Endothelial cell of umbilical vein (primary cell): Measurements from ENCODE around the gene CRIM1. TPM values are rescaled to one million over a fixed set of nuclear protein-coding genes. Genes with fewer than 3 reads are reported as not detected.

ENCODE experiments used
- BruUV-seq: library from RNA; stranded (reverse); fragments of 400-500 nt; replicated peaks from 2 replicates; lab custom pipeline; 2021; lab: Mats Ljungman, UMichigan
- CTCF ChIA-PET: fragments of 300-600, 350-600 bp; sonication (Branson Sonifier 250); formaldehyde crosslinking; loops from one replicate; lab custom pipeline; 2021; ENCODE audit warnings: antibody characterized with exemption, inconsistent platforms; lab: Charles Lee
- POLR2A ChIA-PET: fragments of 300-600, 350-600 bp; sonication (Branson Sonifier 250); formaldehyde crosslinking; loops from one replicate; lab custom pipeline; 2021; ENCODE audit warnings: antibody characterized with exemption, inconsistent platforms; lab: Charles Lee
- DNase-seq: peaks from one replicate; pipeline ENCODE4 v3.0.0-alpha.2; 2011; ENCODE audit warnings: low read depth, low spot score
- FAIRE-seq: peaks from 2 replicates; lab custom pipeline; 2011; peaks lifted over from hg19 to GRCh38; lab: Jason Lieb, UNC
- H2AFZ ChIP-seq: 2 replicates; pipeline ENCODE4 v1.6.0; 2012; ENCODE audit warnings: low read depth, low read length, control low read depth, inconsistent platforms
- H3K27ac ChIP-seq: 2 replicates; pipeline ENCODE4 v1.5.1; 2011; ENCODE audit warnings: low read depth, mild to moderate bottlenecking, control low read depth, low read length, moderate library complexity; ENCODE audit not compliant: insufficient read depth
- H3K27me3 ChIP-seq, 2 experiments: 2 replicates each; pipeline versions ENCODE4 v1.6.0 to v1.6.1; 2011; ENCODE audit warnings: low read length in 2 of 2, mixed read lengths in 1 of 2; ENCODE audit not compliant: control insufficient read depth in 2 of 2, insufficient read depth in 2 of 2
- H3K36me3 ChIP-seq, 2 experiments: 2 replicates in 1 of 2; 3 replicates in 1 of 2; pipeline ENCODE4 v1.5.1; 2011; ENCODE audit warnings: low read length in 2 of 2, mild to moderate bottlenecking in 1 of 2, moderate library complexity in 1 of 2; ENCODE audit not compliant: control insufficient read depth in 2 of 2, insufficient read depth in 2 of 2; ENCODE audit errors: extremely low read depth in 1 of 2
- H3K4me1 ChIP-seq: 3 replicates; pipeline ENCODE4 v1.5.1; 2011; ENCODE audit warnings: mild to moderate bottlenecking, low read length; ENCODE audit not compliant: control insufficient read depth, insufficient read depth; ENCODE audit errors: extremely low read depth
- H3K4me2 ChIP-seq: 2 replicates; pipeline ENCODE4 v1.6.1; 2011; ENCODE audit warnings: low read length, control low read depth, mixed read lengths; ENCODE audit not compliant: insufficient read depth
- H3K4me3 ChIP-seq, 3 experiments: fragments of 200-600 bp in 1 of 3; sonication (generic), shearing (Covaris generic) in 1 of 3; replicated peaks in 1 of 3; 2 replicates each; pipeline ENCODE4 v1.5.1; 2011 to 2016; ENCODE audit warnings: control low read depth in 3 of 3, low read length in 3 of 3, mild to moderate bottlenecking in 2 of 3, inconsistent platforms in 1 of 3, low read depth in 1 of 3, moderate library complexity in 1 of 3; ENCODE audit not compliant: insufficient read depth in 1 of 3
- H3K79me2 ChIP-seq: 2 replicates; pipeline ENCODE4 v1.6.0; 2012; ENCODE audit warnings: low read length, inconsistent platforms; ENCODE audit not compliant: control insufficient read depth, insufficient read depth
- H3K9ac ChIP-seq: replicated peaks from 2 replicates; pipeline ENCODE3; 2011; ENCODE audit warnings: low read length, control low read depth; ENCODE audit not compliant: insufficient read depth; ENCODE audit errors: extremely low read depth
- H3K9me1 ChIP-seq: replicated peaks from 3 replicates; pipeline ENCODE4 v1.6.0; 2011; ENCODE audit warnings: mild to moderate bottlenecking, low read length; ENCODE audit not compliant: control insufficient read depth, insufficient read depth; ENCODE audit errors: extremely low read depth
- H3K9me3 ChIP-seq: replicated peaks from 2 replicates; pipeline ENCODE4 v1.5.1; 2012; ENCODE audit warnings: low read length, inconsistent platforms; ENCODE audit not compliant: control insufficient read depth, insufficient read depth
- H4K20me1 ChIP-seq: replicated peaks from 2 replicates; pipeline ENCODE3; 2011; ENCODE audit warnings: mild to moderate bottlenecking, low read length; ENCODE audit not compliant: control insufficient read depth, insufficient read depth; ENCODE audit errors: extremely low read depth
- CTCF ChIP-seq, 2 donors: IDR thresholded peaks; 1 replicate in 1 of 2; 2 replicates in 1 of 2; pipeline ENCODE4 v1.5.1; 2011; ENCODE audit warnings: low read length in 2 of 2, mild to moderate bottlenecking in 2 of 2, moderate library complexity in 2 of 2, control low read depth in 1 of 2, inconsistent platforms in 1 of 2, low read depth in 1 of 2; ENCODE audit not compliant: insufficient read depth in 1 of 2; ENCODE audit errors: extremely low read depth in 1 of 2
- EZH2 ChIP-seq: IDR thresholded peaks from 2 replicates; pipeline ENCODE4 v1.6.1; 2012; ENCODE audit warnings: borderline replicate concordance, low read depth, mild to moderate bottlenecking, moderate library complexity, low read length, inconsistent platforms; ENCODE audit not compliant: severe bottlenecking
- GATA2 ChIP-seq: IDR thresholded peaks from 2 replicates; pipeline ENCODE4 v1.7.0; 2011; ENCODE audit warnings: low read depth, mild to moderate bottlenecking, moderate library complexity, mixed read lengths, low read length; ENCODE audit not compliant: insufficient read length, insufficient read depth
- MAX ChIP-seq: IDR thresholded peaks from 2 replicates; pipeline ENCODE4 v1.6.1; 2011; ENCODE audit not compliant: insufficient read depth, insufficient read length
- MYC ChIP-seq: IDR thresholded peaks from one replicate; pipeline ENCODE4 v1.6.1; 2011; ENCODE audit warnings: mild to moderate bottlenecking, low read depth, low read length
- POLR2AphosphoS5 ChIP-seq: IDR thresholded peaks from 2 replicates; pipeline ENCODE4 v1.6.1; 2012; ENCODE audit warnings: low read depth, mild to moderate bottlenecking, control low read depth, low read length, moderate library complexity; ENCODE audit not compliant: insufficient read depth
- dilution Hi-C: fragments of 300-500 bp; cut with MboI; formaldehyde crosslinking; loops from one replicate; pipeline ENCODE4 v1.15.0; 2019; ENCODE audit warnings: low sequenced_read_pairs; ENCODE audit not compliant: extremely low pct_ligation_motif_present
- intact Hi-C: fragments of 100-400 bp; cut with micrococcal nuclease; formaldehyde crosslinking; loops from one replicate; pipeline ENCODE4 v1.10.0; 2022
- polyA plus RNA-seq, 4 experiments: library from polyadenylated mRNA; depleted of rRNA in 3 of 4; stranded (reverse) in 3 of 4; unstranded in 1 of 4; fragments of >200 nt; gene quantifications; 2 replicates each; pipeline versions ENCODE4 v1.2.1 to v1.2.3, GENCODE V29; 2011 to 2012; ENCODE audit warnings: missing spikeins in 1 of 4
- total RNA-seq: library from RNA; stranded (reverse); gene quantifications from 2 replicates; pipeline ENCODE4 v1.2.3, GENCODE V29; 2021

Gene CRIM1
- total and polyA plus RNA-seq, 2 donors (not counting 3 experiments of a cell fraction or from before 2014, with no cell fraction given), result 422 to 649 TPM

GRCh38 chr2:36366491-36367120 lies 11.0 kb downstream of the CRIM1 start:
- DNase-seq, result peak; percentile 61
- H3K4me1 ChIP-seq, result peaks cover 97% of the 10 kb centered on the region
- peak overlapping the region; percentile 17 for H3K9ac ChIP-seq
- peaks cover 0 to 3% of the 10 kb centered on the region in 2 experiments for H3K36me3 ChIP-seq
- intact Hi-C loops, result loop anchor here (1.0 kb wide), 1 partner anchor 8 kb away; no protein-coding TSS in a partner anchor
- no peaks in the 10 kb centered on the region for H3K27me3 ChIP-seq
- dilution Hi-C loops, result no loop called here
- TF ChIP-seq POLR2AphosphoS5 (no peak), MAX (no peak), MYC (no peak), CTCF (IDR thresholded peaks at IDR 0.05; ENCODE audit: extremely low read depth in 1 of 2, insufficient read depth in 1 of 2, low read depth in 1 of 2, low read length in 2 of 2) (no peak), EZH2 (no peak), GATA2 (no peak)
- H2AFZ ChIP-seq, result no peak overlapping the region
- H4K20me1 ChIP-seq, result peaks cover 14% of the 10 kb centered on the region
- peaks cover 100% of the 10 kb centered on the region for H3K79me2 ChIP-seq
- no peaks in the 10 kb centered on the region for H3K9me3 ChIP-seq
- POLR2A ChIA-PET, result interaction anchor here (0.9 kb wide), 1 partner anchor 11 kb away, joined by 3 read pairs; the partner anchor contains the start of gene CRIM1
- peak overlapping the region in 1 of 3 experiments; percentile 0 for H3K4me3 ChIP-seq
- FAIRE-seq, result peak; percentile 26
- BruUV-seq, result no TSS peak
- H3K4me2 ChIP-seq, result peak overlapping the region; percentile 16
- peak overlapping the region; percentile 31 for H3K27ac ChIP-seq
- no peaks in the 10 kb centered on the region for H3K9me1 ChIP-seq
- CTCF ChIA-PET, result interaction anchor here (1.0 to 6.0 kb wide), 7 partner anchors 8 to 141 kb away, joined by 3 to 27 read pairs (median 5); no protein-coding TSS in a partner anchor
